HG02623 (cell line): Measurements from ENCODE around the gene SLC12A8.
"Not testable (repeated sequence)": the region's sequence is repeated elsewhere in the genome, so short reads cannot be mapped to it uniquely, and the experiment has no call there.

Experiments
- ATAC-seq: cut with Tn5 transposase; IDR thresholded peaks from one replicate; pipeline ENCODE4 v1.9.1; 2021; ENCODE audit warnings: moderate library complexity; ENCODE audit not compliant: unreplicated experiment

Gene SLC12A8

DNA sequence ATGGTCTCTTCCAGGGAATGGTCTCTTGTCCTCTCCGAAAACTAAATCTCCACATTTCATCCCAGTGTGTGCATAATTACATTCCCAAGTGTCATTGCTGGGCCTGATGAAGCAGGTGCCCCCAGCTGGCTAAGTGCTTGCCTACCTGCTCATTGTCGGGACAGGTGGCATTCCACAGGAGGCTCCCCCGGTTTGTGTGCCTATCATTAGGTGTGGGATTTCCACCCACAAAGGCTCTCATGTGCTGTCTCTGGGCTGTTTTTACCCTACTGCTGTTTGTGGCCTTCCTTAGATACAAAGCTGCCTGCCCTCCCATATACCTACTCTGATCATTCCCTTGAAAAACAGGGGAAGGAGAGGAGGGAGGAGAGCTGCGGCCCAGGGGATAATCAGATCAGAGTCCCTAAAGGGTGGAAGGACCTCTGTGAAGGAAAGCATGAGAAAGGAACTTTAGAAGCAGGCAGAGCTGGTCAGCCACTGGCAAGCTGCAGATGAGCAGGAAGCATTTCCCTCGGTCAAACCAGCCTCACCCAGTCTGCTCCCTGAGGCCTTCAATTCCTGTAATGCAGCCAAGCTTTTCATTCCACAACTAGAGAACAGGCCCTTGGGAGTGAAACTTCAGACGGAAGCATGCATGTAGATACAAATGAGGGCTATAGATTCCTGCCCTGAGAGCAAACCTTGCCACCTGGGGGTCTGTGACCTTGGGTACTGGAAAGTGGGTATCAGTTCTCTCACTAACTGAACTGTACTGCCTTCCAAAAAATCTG, 96.1 kb downstream of the SLC12A8 start:
- ATAC-seq: no peak

- ATAC-seq: no peak
Measured at GRCh38 chr3:125115640-125116039, 96.9 kb downstream of the SLC12A8 start.

DNA sequence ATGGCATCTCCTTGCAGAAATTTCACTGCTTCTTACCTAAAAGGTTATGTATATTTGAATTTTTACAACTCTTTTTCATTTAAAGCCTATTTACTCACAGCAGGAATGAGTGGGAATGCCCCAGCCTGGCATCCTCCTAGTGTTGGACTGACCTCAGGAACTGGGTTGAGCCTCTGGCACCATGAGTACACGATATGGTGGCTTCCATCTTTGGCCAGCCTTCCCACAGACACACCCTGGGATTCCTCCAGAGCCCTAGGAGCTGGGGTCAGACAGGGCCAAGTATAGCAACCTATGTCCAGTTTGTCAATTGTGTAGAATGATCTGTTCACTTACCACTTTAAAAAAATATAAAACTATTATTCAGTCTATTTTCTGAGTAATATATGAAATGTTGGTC, 99.6 kb downstream of the SLC12A8 start:
- ATAC-seq: no peak

- ATAC-seq: no peak
Measured at GRCh38 chr3:125110876-125111480, 101.6 kb downstream of the SLC12A8 start.

GRCh38 chr3:125110016-125110875, 102.3 kb downstream of the SLC12A8 start:
- ATAC-seq: no peak

- ATAC-seq: no peak
Measured at GRCh38 chr3:125109536-125109925, 103.0 kb downstream of the SLC12A8 start.

DNA sequence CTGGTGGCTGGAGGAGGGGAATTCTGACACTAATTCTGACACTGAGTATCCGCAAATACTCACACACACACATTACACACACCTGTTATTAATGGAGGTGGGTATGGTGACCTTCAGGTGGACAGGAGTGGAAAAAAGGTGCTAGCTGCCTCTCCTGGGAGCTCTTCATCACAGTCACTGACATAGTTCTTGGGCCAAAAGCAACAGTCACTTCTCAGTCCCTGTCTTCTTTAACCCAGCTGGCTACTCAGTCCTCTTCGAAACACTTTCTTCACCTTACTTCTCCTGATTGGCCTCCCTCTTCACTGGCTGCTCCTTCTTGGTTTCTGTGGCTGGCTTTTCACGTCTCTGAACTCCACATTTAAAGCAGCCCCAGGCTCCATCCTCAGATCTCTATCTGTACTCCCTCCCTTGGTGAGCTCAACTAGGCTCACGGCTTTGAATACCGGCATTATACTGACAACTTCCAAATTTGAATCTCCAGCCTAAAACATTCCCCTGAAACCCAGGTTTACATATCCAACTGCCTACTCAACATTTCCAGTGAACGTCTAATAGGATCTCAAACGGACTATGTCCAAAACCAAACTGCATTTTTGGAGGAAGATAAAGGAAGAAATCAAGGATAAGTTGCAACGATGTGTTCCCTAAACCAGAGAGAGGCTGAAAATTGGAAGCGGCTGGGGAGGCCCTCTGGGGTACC, 103.6 kb downstream of the SLC12A8 start:
- no peak for ATAC-seq

DNA sequence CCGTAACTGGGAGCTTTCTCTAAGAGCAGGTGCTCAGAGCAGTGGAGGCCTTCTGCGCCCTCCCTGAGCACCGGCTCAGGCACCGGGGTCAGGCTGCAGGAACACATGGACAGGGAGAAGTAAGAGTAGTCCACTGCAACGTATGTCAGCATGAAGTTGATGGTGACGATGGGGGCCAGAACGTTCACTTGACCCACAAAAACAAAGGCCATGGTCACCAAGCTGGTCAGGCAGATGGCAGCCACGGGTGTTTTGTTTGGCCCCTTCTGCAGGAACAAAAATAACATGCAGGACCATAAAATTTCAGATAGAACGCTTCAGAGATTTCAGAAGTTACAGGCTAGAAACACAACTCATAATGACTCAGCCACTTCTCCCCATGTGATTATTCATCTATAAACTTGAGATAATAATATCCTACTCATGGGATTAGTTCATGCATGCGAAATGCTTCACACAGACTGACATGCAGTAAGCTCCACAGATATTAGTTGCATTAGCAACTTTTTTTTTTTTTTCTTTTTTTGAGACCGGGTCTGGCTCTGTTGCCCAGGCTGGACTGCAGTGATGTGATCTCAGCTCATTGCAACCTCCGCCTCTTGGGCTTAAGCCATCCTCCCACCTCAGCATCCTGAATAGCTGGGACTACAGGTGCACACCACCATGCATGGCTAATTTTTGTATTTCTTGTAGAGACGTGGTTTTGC, 104.5 kb downstream of the SLC12A8 start:
- no peak for ATAC-seq

DNA sequence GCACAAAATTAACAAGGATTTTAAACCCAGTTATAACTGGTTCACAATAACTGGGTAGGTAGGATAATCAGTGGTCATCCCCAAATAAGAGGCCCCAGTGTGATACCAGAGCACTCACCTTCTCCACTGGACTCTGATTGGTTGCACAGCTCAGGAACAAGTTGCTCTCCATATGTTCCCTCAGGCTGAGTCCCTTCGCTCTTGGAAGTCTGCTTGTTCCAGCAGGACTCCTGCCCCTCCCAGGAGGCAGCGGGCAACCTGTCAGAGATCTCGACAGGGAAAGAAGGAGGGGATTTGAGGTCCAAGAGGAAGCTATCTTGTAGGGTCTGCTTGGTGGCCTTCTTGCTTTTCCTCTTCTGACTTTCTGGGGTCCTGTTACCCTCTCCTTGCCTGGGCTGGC, 105.2 kb downstream of the SLC12A8 start:
- no peak for ATAC-seq

DNA sequence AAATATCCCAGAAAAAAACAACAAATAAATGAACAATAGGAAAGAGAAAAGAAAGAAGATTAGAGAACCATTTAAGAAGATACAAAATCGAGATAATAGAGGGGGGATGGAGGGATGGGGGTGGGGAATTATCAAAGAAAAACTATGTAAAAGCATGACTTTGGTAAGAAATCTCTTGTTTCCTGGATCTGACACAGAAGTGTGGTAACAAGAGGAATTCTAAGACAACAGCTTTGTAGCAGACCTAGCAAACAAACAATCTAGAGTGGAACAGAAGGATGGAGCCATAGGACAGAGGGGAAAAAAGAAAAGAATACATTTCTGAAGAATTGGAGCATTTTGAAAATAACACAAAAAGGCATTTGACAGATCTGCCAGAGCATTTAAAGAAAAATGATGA, 107.4 kb downstream of the SLC12A8 start:
- ATAC-seq: no peak

DNA sequence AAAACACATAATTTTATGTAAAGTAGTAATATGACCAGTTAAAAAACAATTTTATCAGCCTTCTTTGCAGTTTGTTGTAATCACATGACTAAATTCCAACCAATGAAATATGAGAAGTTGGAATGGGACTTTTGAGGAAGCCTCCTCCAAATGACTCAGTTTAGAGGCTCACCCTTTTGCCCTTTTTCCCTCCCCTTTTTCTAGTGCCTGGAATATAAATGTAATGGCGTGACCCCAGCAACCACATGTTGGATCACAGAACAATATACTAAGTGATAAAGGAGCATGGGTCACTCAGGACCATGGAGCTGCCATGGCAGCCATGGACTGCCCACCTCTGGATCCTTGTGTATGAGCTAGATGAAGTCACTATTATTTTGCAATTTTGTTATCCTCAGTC, 107.9 kb downstream of the SLC12A8 start:
- no peak for ATAC-seq

- no peak for ATAC-seq
Measured at GRCh38 chr3:125103406-125103805, 109.1 kb downstream of the SLC12A8 start.

- ATAC-seq: no peak
Measured at GRCh38 chr3:125102470-125102869, 110.1 kb downstream of the SLC12A8 start.

DNA sequence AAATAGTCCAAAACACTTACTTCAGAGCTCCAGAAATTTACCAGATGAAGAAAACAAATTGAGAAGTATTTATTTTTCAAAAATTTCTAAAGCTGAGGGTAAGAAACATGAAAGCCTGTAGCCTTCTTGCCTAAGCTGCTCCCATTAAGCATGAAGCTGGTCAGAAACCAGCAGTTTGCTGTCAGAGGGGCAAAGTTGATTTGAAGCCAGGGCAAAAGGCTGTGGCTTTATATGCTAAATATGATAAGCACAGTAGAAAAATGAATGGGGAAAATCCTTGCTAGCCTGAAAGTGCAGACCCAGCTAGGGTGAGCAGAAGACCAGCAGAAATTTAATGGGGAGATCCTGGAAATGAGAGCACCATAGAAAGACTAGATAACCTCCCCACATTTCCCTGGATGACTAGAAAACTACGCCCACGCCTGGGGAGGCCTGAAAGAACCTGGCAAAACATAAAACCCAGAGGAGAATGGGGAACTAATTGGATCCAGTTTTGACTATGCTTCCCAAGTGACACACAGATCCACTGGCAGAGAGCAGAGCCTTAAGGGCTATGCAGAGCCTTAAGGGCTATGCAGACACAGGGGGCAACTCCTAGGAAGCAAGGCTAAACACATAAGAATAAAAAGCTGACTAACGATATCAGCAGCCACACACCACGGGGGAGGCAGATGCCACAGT, 113.8 kb downstream of the SLC12A8 start:
- ATAC-seq: no peak

DNA sequence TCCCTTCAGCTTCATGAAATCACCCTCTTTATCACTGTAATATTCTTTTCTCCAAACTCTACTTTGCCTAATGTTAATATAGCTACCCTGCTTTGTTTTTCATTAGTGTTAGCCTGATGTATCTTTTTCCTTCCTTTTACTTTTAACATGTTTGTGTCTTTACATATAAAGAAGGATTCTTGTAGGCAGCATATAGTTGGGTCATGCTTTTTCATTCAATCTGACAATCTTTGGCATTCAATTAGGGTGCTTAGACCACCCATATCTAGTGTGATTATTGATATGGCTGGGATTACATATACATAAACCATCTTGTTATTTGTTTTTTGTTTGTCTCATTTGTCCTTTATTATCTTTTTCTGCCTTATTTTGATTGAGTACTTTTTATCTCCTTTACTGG, 121.9 kb downstream of the SLC12A8 start:
- no peak for ATAC-seq

- ATAC-seq: no peak
Measured at GRCh38 chr3:125087768-125088391, 124.7 kb downstream of the SLC12A8 start.

- no peak for ATAC-seq
Measured at GRCh38 chr3:125085166-125085565, 127.4 kb downstream of the SLC12A8 start.

GRCh38 chr3:125083776-125084175, 128.8 kb downstream of the SLC12A8 start:
- ATAC-seq: no peak

GRCh38 chr3:125082339-125082738, 130.2 kb downstream of the SLC12A8 start:
- not testable (repeated sequence) for ATAC-seq

DNA sequence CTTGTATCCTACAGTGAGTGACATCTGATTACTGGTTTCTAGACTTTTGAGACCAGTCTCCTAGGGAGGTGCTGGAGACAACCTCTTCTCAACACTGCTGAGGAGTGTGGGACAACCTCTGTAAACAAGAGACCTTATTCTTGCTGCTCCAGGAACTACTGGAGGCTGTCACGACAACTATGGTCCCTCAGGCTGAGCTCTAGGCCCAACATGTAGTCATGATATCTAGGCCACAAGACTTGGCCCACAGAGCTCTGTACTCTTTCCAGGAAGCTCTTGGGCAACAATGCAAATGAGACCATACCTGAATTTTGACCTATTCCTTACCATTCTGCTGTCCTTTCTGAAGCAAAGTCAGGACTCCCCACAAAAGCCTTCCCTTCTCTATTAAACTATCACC, 132.5 kb downstream of the SLC12A8 start:
- no peak for ATAC-seq
